Mucosa of rectum (tissue), 2 donors: ENCODE measurements around the gene ROCK1.

Experiments
- H3K27ac ChIP-seq, 2 donors: one replicate each; pipeline ENCODE4 v1.7.0; 2013; ENCODE audit warnings: inconsistent platforms in 2 of 2, low read depth in 2 of 2, low read length in 2 of 2
- H3K27me3 ChIP-seq, 2 donors: one replicate each; pipeline ENCODE4 v1.7.0; 2013; ENCODE audit warnings: low read length in 2 of 2; ENCODE audit not compliant: control insufficient read depth in 2 of 2, insufficient read depth in 2 of 2
- H3K36me3 ChIP-seq, 2 donors: one replicate each; pipeline ENCODE4 v1.7.0; 2013; ENCODE audit warnings: low read length in 2 of 2; ENCODE audit not compliant: control insufficient read depth in 2 of 2, insufficient read depth in 2 of 2
- H3K4me1 ChIP-seq, 2 donors: one replicate each; pipeline ENCODE4 v1.7.0; 2013; ENCODE audit warnings: low read length in 2 of 2, mild to moderate bottlenecking in 1 of 2; ENCODE audit not compliant: control insufficient read depth in 2 of 2, insufficient read depth in 2 of 2
- H3K4me3 ChIP-seq, 2 donors: one replicate each; pipeline ENCODE4 v1.7.0; 2013; ENCODE audit warnings: low read length in 2 of 2
- H3K9ac ChIP-seq, 2 donors: one replicate each; pipeline ENCODE4 v1.7.0; 2013; ENCODE audit warnings: low read length in 2 of 2, low read depth in 1 of 2, mild to moderate bottlenecking in 1 of 2
- H3K9me3 ChIP-seq, 2 donors: one replicate each; pipeline ENCODE4 v1.7.0; 2013; ENCODE audit warnings: low read length in 2 of 2; ENCODE audit not compliant: control insufficient read depth in 2 of 2
- donor health status: healthy.
- donor health status: Normal muscosa, but diverticular disease.

Gene ROCK1

DNA sequence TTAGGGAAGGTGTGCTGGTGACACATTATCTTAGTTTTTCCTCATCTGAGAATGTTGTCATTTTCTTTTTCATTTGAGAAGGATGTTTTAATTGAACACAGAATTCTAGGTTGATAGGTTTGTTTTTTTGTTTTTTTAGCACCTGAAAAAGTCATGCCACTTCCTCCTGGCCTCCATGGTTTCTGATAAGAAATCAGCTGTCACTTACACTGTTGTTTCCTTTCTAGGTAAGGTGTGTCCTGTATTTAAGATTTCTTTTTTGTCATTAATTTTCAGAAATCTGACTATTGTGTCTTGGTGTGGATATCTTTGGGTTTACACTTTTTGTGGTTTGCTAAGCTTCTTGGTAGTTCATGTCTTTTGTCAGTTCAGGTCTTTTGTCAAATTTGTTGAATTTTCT, 99.3 kb downstream of the ROCK1 start:
- no peaks in the 10 kb centered on the region for H3K4me1 ChIP-seq
- H3K9ac ChIP-seq, result no peak overlapping the region
- peaks cover 33 to 38% of the 10 kb centered on the region in 2 donors for H3K36me3 ChIP-seq
- H3K27me3 ChIP-seq, result no peaks in the 10 kb centered on the region
- H3K4me3 ChIP-seq, result no peak overlapping the region
- H3K27ac ChIP-seq, result no peak overlapping the region
- peaks cover 3% of the 10 kb centered on the region in 2 donors for H3K9me3 ChIP-seq

DNA sequence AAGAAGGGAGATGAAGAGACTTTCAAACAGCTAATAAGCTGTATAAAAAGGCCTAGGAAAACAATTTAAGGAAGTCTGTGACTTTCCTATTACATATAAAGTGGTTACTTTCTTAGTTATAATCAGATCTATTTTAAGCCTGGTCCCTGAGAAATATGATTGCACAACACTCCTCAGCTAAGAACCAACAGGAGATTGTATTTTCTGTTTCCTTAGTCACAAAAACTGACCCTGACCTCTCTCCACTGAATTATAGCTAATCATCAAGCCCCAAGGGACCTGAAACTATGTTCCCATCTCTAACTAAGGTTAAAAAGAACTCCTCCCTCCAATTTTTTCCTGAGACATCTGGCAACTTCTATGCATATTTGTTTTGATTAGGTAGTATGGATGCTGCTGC, 106.9 kb downstream of the ROCK1 start:
- peaks cover 27 to 30% of the 10 kb centered on the region in 2 donors for H3K36me3 ChIP-seq

DNA sequence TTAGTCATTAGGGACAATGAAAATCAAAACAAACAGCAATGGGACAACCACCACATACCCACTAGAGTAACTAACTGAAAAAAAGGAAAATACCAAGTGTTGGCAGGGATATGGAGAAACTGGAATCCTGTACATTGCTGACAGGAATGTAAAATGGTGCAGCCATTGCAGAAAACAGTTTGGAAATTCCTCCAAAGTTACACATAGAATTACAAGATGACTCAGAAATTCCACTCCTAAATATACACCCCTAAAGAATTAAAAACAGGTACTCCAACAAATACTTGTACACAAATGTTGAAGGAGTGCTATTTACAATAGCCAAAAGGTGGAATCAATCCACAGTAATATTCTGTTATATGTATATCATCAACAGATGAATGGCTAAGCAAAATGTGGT, 110.9 kb downstream of the ROCK1 start:
- Histone ChIP-seq H3K27ac (no peak overlapping the region), H3K4me1 (no peaks in the 10 kb centered on the region), H3K4me3 (no peak overlapping the region), H3K9me3 (no peaks in the 10 kb centered on the region), H3K36me3 (peaks cover 6 to 15% of the 10 kb centered on the region in 2 donors), H3K9ac (no peak overlapping the region), H3K27me3 (no peaks in the 10 kb centered on the region)

More for the DNA sequence above, 106.9 kb downstream of the ROCK1 start:
- no peaks in the 10 kb centered on the region for H3K4me1 ChIP-seq
- H3K27me3 ChIP-seq, result no peaks in the 10 kb centered on the region
- H3K9ac ChIP-seq, result no peak overlapping the region
- no peaks in the 10 kb centered on the region for H3K9me3 ChIP-seq
- H3K27ac ChIP-seq, result no peak overlapping the region
- H3K4me3 ChIP-seq, result no peak overlapping the region

DNA sequence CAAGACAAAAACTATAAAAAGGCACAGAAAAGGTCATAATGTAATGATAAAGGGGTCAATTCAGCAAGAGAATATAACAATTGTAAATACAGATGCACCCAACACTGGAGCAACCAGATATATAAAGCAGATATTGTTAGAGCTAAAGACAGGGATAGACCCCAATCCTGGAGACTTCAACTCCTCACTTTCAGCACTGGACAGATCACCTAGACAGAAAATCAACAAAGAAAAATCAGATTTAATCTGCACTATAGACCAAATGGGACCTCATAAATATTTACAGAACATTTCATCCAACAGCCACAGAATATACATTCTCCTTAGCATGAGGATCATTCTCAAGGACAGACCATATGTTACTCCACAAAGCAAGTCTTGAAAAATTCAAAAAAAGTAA, 114.2 kb downstream of the ROCK1 start:
- Histone ChIP-seq H3K36me3 (peaks cover 1 to 2% of the 10 kb centered on the region in 2 donors), H3K4me3 (no peak overlapping the region), H3K4me1 (no peaks in the 10 kb centered on the region), H3K9me3 (no peaks in the 10 kb centered on the region), H3K27ac (no peak overlapping the region), H3K27me3 (no peaks in the 10 kb centered on the region), H3K9ac (no peak overlapping the region)

DNA sequence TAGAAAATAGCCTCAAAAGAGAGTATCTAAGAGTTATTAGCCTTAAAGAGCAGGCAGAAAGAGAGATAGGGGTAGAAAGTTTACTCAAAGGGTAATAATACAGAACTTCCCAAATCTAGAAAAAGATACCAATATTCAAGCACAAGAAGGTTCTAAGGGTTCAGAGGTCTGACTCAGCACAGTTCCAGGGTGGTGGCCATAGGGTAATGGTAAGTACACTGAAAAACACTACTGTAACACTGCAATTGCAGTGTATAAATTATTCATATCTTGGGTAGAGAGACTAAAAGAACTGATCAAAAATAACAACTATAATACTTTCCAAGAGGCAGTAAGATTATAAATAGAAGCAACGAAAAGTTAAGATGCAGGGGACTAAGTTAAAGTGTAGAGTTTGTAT, 115.2 kb downstream of the ROCK1 start:
- Histone ChIP-seq H3K27me3 (no peaks in the 10 kb centered on the region), H3K4me1 (no peaks in the 10 kb centered on the region), H3K9ac (no peak overlapping the region), H3K9me3 (no peaks in the 10 kb centered on the region), H3K27ac (no peak overlapping the region), H3K4me3 (no peak overlapping the region), H3K36me3 (peaks cover 4 to 8% of the 10 kb centered on the region in 2 donors)

DNA sequence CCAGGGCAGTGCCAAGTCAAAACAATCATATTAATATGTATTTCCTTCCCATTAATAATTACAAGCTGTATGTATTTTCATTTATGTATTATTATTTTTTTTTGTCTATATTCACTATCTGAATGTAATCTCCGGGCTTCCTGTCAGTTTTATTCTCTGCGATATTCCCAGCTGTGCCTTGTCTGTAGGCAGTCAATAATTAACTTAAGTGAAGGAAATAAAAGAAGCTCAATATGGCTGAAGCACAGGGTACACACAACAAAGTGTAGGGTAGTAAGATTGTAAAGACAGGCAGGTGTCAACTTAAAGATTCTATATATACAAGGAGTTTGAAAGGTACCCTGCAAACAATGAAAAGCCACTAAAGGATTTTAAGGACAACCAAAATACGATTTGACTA, 122.9 kb downstream of the ROCK1 start:
- Histone ChIP-seq H3K27me3 (no peaks in the 10 kb centered on the region), H3K36me3 (peaks cover 22 to 34% of the 10 kb centered on the region in 2 donors), H3K27ac (no peak overlapping the region), H3K9ac (no peak overlapping the region), H3K4me1 (no peaks in the 10 kb centered on the region), H3K9me3 (no peaks in the 10 kb centered on the region), H3K4me3 (no peak overlapping the region)

DNA sequence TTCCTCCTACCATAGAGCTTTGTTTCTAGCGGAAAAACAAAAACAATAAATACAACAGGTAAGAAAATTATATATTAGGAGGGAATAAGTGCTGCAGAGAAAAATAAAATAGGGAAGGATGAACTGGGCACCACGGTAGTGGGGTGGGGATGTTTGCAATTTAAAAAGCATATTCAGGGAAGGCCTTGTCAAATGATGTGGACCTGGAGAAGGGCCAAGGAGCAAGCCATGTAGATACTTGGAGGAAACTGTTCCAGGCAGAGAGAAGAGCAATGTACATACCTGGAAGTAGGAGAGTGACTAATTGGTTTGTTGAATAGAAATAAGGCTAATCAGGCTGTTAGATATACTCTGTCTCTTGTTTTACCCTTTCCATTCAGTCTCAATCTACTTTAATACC, 136.5 kb downstream of the ROCK1 start:
- no peaks in the 10 kb centered on the region for H3K4me1 ChIP-seq
- H3K36me3 ChIP-seq, result peaks cover 24 to 35% of the 10 kb centered on the region in 2 donors
- H3K27ac ChIP-seq, result no peak overlapping the region
- no peak overlapping the region for H3K9ac ChIP-seq
- no peaks in the 10 kb centered on the region for H3K27me3 ChIP-seq
- H3K4me3 ChIP-seq, result no peak overlapping the region
- H3K9me3 ChIP-seq, result no peaks in the 10 kb centered on the region

DNA sequence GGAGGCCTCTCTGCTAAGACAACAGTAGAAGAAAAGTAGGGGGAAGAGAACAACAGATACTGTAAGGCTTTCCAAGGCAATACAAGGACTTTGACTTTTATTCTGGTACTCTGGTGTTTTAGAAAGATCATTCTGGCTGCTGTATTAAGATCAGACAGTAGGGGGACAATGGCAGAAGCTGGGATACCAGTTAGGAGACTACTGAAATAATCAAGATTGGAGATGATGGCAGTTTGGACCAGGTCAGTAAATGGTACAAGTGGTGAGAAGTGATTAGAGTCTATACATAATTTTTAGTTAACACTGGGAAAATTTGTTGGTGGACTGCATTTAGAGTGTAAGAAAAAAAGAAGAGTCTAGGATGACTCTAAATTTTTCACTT, 139.7 kb downstream of the ROCK1 start:
- H3K27ac ChIP-seq, result no peak overlapping the region
- no peaks in the 10 kb centered on the region for H3K9me3 ChIP-seq
- H3K27me3 ChIP-seq, result no peaks in the 10 kb centered on the region
- peaks cover 24 to 33% of the 10 kb centered on the region in 2 donors for H3K36me3 ChIP-seq
- H3K4me1 ChIP-seq, result no peaks in the 10 kb centered on the region
- no peak overlapping the region for H3K4me3 ChIP-seq
- H3K9ac ChIP-seq, result no peak overlapping the region

DNA sequence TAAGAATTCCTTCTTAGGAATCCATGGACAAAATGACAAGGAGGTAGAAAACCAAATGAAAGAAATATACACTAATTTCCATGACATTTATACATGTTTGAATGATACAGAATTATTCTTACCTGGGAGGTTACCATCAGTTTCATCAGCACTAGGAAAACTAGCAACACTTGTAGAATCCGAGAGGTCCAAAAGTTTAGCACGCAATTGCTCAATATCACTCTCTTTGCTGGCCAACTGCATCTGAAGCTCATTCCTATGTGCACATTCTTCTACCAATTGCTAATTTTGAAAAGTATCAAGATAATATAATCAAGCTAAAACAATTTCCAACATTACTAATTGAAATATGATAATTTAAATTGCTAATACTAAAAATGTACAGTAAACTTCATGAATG, 144.8 kb downstream of the ROCK1 start:
- Histone ChIP-seq H3K36me3 (peaks cover 29 to 41% of the 10 kb centered on the region in 2 donors), H3K9me3 (no peaks in the 10 kb centered on the region), H3K27me3 (no peaks in the 10 kb centered on the region), H3K9ac (no peak overlapping the region), H3K4me1 (no peaks in the 10 kb centered on the region), H3K27ac (no peak overlapping the region), H3K4me3 (no peak overlapping the region)

DNA sequence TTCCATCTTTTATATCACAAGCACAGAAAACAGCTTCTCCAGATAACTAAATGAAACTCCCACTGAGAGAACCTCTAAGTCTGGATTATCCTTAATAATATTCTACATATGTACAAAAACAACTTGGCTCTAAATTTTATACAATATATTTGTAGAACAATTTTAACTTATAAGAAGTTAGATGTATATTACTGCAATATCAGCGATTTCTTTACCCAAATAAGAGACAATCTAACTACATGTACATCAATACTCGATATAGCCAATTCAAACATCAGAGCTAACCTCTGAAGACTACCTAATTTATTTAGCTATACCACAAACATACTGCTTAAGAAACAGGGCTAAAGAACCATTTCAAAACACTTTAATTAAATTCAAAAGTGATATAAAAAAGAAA, 148.6 kb downstream of the ROCK1 start:
- peaks cover 24 to 25% of the 10 kb centered on the region in 2 donors for H3K36me3 ChIP-seq
- H3K4me1 ChIP-seq, result no peaks in the 10 kb centered on the region
- no peak overlapping the region for H3K27ac ChIP-seq
- H3K4me3 ChIP-seq, result no peak overlapping the region
- H3K27me3 ChIP-seq, result no peaks in the 10 kb centered on the region
- H3K9ac ChIP-seq, result no peak overlapping the region
- H3K9me3 ChIP-seq, result no peaks in the 10 kb centered on the region

DNA sequence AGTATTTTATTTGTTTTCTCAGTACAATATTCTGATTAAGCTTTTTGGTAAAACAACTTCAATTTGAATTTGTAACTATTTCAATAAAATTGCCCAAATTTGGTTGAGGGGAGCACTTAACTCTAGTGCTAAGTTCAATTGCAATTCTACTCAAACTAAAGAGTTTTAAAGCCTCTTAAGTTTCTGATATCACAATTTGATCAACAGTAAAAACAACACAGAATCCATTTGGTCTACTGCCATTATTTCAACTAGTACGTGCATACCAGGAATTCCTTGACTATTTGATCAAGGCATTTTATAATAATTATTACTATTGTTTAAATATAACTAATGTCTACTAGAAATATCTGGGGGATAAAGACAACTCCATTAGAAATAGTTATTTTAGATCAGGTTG, 150.9 kb downstream of the ROCK1 start:
- no peak overlapping the region for H3K27ac ChIP-seq
- H3K4me1 ChIP-seq, result no peaks in the 10 kb centered on the region
- peaks cover 11 to 14% of the 10 kb centered on the region in 2 donors for H3K36me3 ChIP-seq
- H3K27me3 ChIP-seq, result no peaks in the 10 kb centered on the region
- no peak overlapping the region for H3K4me3 ChIP-seq
- no peak overlapping the region for H3K9ac ChIP-seq
- no peaks in the 10 kb centered on the region for H3K9me3 ChIP-seq
